ENCODE measurements around the gene EXD3.
A peak's percentile ranks its signal among the peaks of the same experiment; 100 is the strongest.
"Not testable (repeated sequence)": the region's sequence is repeated elsewhere in the genome, so short reads cannot be mapped to it uniquely, and the experiment has no call there.

- TF ChIP-seq CTCF (IDR thresholded peaks at IDR 0.05) = peak; percentile 34 to 55 (median 50)
- not testable (repeated sequence) for TF ChIP-seq POLR2A (IDR thresholded peaks at IDR 0.05; ENCODE audit: low read depth); POLR2AphosphoS5 (IDR thresholded peaks at IDR 0.05)
Observed at GRCh38 chr9:137262173-137262908, 160.6 kb downstream of the EXD3 start.

Data from esophagus muscularis mucosa (tissue), 3 donors.